ENCODE measurements around the gene PRKAR2B. TPM values are rescaled to one million over a fixed set of nuclear protein-coding genes. Genes with fewer than 3 reads are reported as not detected.

PRKAR2B gene
- total RNA-seq, 1 donor from 2014 or later = 43.4 TPM

DNA sequence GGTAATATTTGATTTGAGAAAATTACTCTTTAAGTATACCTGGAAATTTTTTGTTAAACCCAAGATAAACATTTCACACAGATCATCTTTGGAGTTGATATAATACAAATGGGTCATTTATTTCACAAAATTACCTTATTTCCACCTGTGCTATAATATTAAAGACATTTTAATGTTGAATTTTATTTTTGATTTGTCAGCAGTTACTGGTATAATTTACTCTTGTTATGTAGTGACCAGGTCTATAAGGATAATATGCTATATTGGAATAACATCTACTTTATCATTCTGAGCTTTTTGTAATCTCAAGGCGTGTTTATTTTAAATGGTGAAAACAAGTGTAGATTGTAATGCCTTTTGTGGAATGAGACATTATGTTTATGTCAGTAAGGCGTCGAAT is 26.6 kb downstream of the PRKAR2B start:
- H4K20me1 ChIP-seq (ENCODE audit: low read depth) = no peaks in the 10 kb centered on the region
- no peak overlapping the region for H3K9ac ChIP-seq
- H3K4me1 ChIP-seq = peaks cover 8% of the 10 kb centered on the region
- no peaks in the 10 kb centered on the region for H3K9me3 ChIP-seq (ENCODE audit: low read depth)
- Mint-ChIP-seq H3K4me3 (no peak overlapping the region), H3K9me3 (no peaks in the 10 kb centered on the region), H3K4me1 (peaks cover 9% of the 10 kb centered on the region), H3K27me3 (ENCODE audit: insufficient read depth, low read depth) (no peaks in the 10 kb centered on the region), H3K27ac (no peak overlapping the region), H3K36me3 (peaks cover 5% of the 10 kb centered on the region)
- no peak for DNase-seq (ENCODE audit: low spot score)
- H3K27ac ChIP-seq = no peak overlapping the region
- TF ChIP-seq EZH2phosphoT487 (IDR thresholded peaks at IDR 0.05) = no peak
- TF ChIP-seq EZH2 (IDR thresholded peaks at IDR 0.05) = no peak
- TF ChIP-seq, protein P1, sequence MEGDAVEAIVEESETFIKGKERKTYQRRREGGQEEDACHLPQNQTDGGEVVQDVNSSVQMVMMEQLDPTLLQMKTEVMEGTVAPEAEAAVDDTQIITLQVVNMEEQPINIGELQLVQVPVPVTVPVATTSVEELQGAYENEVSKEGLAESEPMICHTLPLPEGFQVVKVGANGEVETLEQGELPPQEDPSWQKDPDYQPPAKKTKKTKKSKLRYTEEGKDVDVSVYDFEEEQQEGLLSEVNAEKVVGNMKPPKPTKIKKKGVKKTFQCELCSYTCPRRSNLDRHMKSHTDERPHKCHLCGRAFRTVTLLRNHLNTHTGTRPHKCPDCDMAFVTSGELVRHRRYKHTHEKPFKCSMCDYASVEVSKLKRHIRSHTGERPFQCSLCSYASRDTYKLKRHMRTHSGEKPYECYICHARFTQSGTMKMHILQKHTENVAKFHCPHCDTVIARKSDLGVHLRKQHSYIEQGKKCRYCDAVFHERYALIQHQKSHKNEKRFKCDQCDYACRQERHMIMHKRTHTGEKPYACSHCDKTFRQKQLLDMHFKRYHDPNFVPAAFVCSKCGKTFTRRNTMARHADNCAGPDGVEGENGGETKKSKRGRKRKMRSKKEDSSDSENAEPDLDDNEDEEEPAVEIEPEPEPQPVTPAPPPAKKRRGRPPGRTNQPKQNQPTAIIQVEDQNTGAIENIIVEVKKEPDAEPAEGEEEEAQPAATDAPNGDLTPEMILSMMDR (IDR thresholded peaks at IDR 0.05) = no peak
- H3K4me3 ChIP-seq = no peak overlapping the region
- H3K27me3 ChIP-seq = no peaks in the 10 kb centered on the region
- H3K36me3 ChIP-seq = no peaks in the 10 kb centered on the region
- no peaks in the 10 kb centered on the region for H3K79me2 ChIP-seq (ENCODE audit: low read depth)
- H2AFZ ChIP-seq (replicated peaks) = no peak overlapping the region
- no peaks in the 10 kb centered on the region for H3F3A ChIP-seq (ENCODE audit: low read depth)
- H3K4me2 ChIP-seq = no peak overlapping the region

DNA sequence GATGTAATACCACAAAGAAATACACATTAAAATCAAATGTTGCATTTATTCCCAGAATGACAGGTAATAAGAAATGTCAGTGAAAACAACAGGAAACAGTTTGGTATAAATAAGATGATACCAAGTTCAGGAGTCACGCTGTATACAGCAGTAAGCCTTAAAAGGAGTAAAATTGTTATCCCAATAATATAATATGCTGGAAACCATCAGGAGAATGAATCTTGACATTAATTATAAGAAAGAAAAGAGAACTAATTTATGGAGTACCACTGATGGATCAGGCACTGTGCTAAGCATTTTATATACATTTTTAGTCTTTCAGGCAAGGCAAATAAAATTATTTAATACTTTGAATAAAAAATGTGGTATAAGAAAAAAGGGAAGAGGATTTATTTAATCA is 27.6 kb downstream of the PRKAR2B start:
- no peak for DNase-seq (ENCODE audit: low spot score)
- no peaks in the 10 kb centered on the region for H3K27me3 ChIP-seq
- H3K27ac ChIP-seq = no peak overlapping the region
- H3K4me1 ChIP-seq = peaks cover 8% of the 10 kb centered on the region
- no peaks in the 10 kb centered on the region for H3K9me3 ChIP-seq (ENCODE audit: low read depth)
- H3K4me3 ChIP-seq = no peak overlapping the region
- no peaks in the 10 kb centered on the region for H3F3A ChIP-seq (ENCODE audit: low read depth)
- H3K36me3 ChIP-seq = no peaks in the 10 kb centered on the region
- no peaks in the 10 kb centered on the region for H3K27me3 Mint-ChIP-seq (ENCODE audit: insufficient read depth, low read depth)
- H3K4me3 Mint-ChIP-seq = no peak overlapping the region
- H3K27ac Mint-ChIP-seq = no peak overlapping the region
- H3K79me2 ChIP-seq (ENCODE audit: low read depth) = no peaks in the 10 kb centered on the region
- H3K4me2 ChIP-seq = no peak overlapping the region
- H3K9ac ChIP-seq = no peak overlapping the region
- peaks cover 5% of the 10 kb centered on the region for H3K36me3 Mint-ChIP-seq
- H2AFZ ChIP-seq (replicated peaks) = no peak overlapping the region
- TF ChIP-seq EZH2 (IDR thresholded peaks at IDR 0.05) = no peak
- TF ChIP-seq EZH2phosphoT487 (IDR thresholded peaks at IDR 0.05) = no peak
- TF ChIP-seq, protein P1 (IDR thresholded peaks at IDR 0.05) = no peak
- no peaks in the 10 kb centered on the region for H3K9me3 Mint-ChIP-seq
- peaks cover 9% of the 10 kb centered on the region for H3K4me1 Mint-ChIP-seq
- no peaks in the 10 kb centered on the region for H4K20me1 ChIP-seq (ENCODE audit: low read depth)

DNA sequence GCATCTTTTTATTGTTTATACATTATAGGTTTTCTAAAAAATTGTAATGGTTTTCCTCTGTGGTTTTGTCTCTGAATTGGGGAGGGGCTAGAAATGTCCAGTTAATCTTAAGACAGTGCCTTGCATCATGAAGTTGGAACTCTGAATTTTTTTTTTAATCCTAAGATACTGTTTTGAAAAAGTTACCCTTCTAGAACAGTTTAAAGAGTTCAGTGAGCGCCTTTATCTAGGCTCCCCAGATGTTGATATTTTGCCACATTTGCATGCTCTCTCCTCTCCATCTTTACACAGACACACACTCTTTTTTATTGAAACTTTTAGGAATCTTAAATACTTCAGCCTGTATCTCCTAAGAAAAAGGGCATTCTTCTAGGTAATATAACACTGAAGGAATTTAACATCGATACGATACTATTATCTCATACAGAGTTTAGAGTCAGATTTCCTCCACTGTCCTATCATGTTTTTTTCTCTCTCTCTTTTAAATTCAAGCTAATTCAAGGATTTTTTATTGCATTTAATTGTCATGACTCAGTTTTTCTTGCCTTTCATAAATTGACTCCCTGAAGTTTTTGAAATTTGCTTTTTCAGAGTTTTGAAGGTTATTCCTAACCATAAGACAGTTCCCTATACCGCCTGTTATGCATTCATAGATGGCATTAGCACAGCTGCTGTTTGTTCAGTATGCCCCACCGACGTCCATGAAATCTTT is 31.5 kb downstream of the PRKAR2B start:
- Histone ChIP-seq H3K79me2 (ENCODE audit: low read depth) (no peaks in the 10 kb centered on the region), H3K9ac (no peak overlapping the region), H3F3A (ENCODE audit: low read depth) (no peaks in the 10 kb centered on the region), H3K27ac (no peak overlapping the region), H2AFZ (replicated peaks) (no peak overlapping the region), H4K20me1 (ENCODE audit: low read depth) (no peaks in the 10 kb centered on the region), H3K9me3 (ENCODE audit: low read depth) (no peaks in the 10 kb centered on the region), H3K27me3 (no peaks in the 10 kb centered on the region), H3K4me1 (peaks cover 7% of the 10 kb centered on the region), H3K4me2 (no peak overlapping the region), H3K36me3 (no peaks in the 10 kb centered on the region), H3K4me3 (no peak overlapping the region)
- Mint-ChIP-seq H3K36me3 (peaks cover 3% of the 10 kb centered on the region), H3K9me3 (no peaks in the 10 kb centered on the region), H3K27ac (no peak overlapping the region), H3K27me3 (ENCODE audit: insufficient read depth, low read depth) (no peaks in the 10 kb centered on the region), H3K4me3 (no peak overlapping the region), H3K4me1 (no peaks in the 10 kb centered on the region)
- TF ChIP-seq EZH2phosphoT487 (IDR thresholded peaks at IDR 0.05) (no peak), EZH2 (IDR thresholded peaks at IDR 0.05) (no peak)
- TF ChIP-seq, protein P1 (IDR thresholded peaks at IDR 0.05) = no peak
- no peak for DNase-seq (ENCODE audit: low spot score)

Data from neural progenitor cell (in vitro differentiated cells).